ENCODE results near the gene ST3GAL5. TPM values are rescaled to one million over a fixed set of nuclear protein-coding genes. Genes with fewer than 3 reads are reported as not detected.

ST3GAL5 gene
- total and polyA plus RNA-seq, 2 donors (not counting 1 experiment from before 2014, with no cell fraction given), result 6.2 to 10.9 TPM

DNA sequence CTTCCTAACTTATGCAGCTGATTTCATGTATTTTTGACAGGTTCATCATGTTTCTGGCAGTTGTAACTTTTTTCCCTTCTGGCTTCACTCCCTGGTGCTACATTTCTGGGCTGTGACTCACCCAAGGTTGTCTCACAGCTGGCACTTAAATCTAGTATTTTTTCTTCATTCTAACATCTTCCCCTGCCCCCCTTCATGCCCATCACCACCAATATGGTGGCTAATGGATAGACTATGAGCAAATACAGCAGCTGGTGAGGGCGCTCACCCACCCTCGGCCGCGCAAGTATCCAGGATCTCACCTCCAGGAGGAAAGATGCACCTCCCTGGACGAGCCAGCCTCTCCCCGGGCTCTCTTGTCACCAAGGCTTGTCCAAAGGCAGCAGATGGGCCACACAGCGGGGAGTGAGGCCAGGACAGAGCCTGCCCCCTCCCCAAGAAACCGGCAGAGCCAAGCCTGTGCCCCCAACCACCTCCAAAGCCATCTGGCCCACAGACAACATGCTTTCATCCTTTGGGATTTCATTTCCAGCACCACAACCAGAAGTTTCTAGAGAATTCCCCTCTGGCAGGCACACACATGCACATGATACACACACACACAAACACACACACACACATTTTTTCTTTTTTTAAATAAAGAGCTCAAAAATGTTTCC lies 95.9 kb downstream of the ST3GAL5 start:
- Histone ChIP-seq H3K4me3 (replicated peaks in 1 of 4; ENCODE audit: control extremely low read depth in 1 of 4, insufficient read depth in 1 of 4, low read depth in 3 of 4, low read length in 4 of 4) (no peak overlapping the region), H3K79me2 (ENCODE audit: control insufficient read depth, insufficient read depth, low read length) (no peaks in the 10 kb centered on the region), H3K27me3 (ENCODE audit: control insufficient read depth, insufficient read depth, low read length) (no peaks in the 10 kb centered on the region), H4K20me1 (ENCODE audit: control insufficient read depth, extremely low read depth, insufficient read depth, low read length) (no peaks in the 10 kb centered on the region), H2AFZ (ENCODE audit: low read length) (no peak overlapping the region), H3K4me1 (ENCODE audit: control insufficient read depth, extremely low read depth, insufficient read depth, low read length) (peaks cover 25% of the 10 kb centered on the region), H3K36me3 (ENCODE audit: control insufficient read depth, insufficient read depth, low read length) (peaks cover 2% of the 10 kb centered on the region), H3K9me3 (ENCODE audit: control insufficient read depth, insufficient read depth, low read depth, low read length) (no peaks in the 10 kb centered on the region), H3K27ac (ENCODE audit: insufficient read depth, low read length) (peak overlapping the region; percentile 63), H3K4me2 (ENCODE audit: extremely low read depth, insufficient read depth, low read length) (peak overlapping the region; percentile 51), H3K9ac (ENCODE audit: insufficient read depth, low read length) (no peak overlapping the region)
- DNase-seq (ENCODE audit: low read depth in 2 of 2), result peak; percentile 71 to 92
- TF ChIP-seq EZH2 (IDR thresholded peaks at IDR 0.05; ENCODE audit: low read length, missing control alignments) (no peak), CTCF (conservative IDR thresholded peaks at IDR 0.05 in 1 of 2, IDR thresholded peaks at IDR 0.05 in 1 of 2; ENCODE audit: low read depth in 1 of 2, low read length in 2 of 2) (no peak)

DNA sequence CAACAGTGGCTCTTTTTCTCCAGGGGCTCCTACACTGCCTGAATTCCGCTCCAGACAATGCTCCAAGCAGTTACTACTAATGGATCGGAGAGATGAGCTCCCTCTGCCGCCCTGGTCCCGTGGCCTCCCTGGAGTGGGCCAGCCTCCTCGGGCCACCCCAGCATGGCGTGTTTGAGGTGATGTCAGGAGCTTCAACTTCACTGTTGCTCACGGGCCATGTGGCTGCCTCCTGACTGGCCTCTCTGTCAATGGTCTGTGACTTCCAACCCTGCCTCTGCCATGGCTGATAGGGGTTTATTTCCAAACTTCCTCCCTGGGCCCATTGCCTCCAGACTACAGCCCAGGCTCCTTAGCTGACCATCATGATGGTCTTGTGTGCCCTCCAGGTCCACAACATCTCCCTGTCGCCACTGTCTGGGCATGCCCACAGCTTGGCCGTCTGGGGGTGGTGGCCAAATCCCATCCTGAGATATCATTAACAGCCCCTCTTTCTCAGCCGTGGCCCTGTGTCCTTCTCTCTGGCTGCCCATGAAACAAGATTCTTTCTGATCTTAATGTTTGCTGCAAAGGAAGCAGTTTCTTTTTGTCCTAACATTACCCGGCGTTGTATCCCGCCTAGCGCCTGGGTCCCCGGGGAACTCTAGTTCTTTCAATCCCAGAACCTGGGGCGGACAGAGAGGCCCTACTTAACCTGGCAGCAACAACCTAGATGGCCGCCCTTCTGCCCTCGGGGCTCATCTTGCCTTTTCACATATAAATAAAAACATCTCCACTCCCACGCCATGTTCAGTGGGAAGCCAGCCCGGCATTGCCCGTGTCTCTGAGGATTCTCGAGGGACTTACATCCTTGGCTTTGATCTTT lies 96.9 kb downstream of the ST3GAL5 start:
- H3K4me3 ChIP-seq (replicated peaks in 1 of 4; ENCODE audit: control extremely low read depth in 1 of 4, insufficient read depth in 1 of 4, low read depth in 3 of 4, low read length in 4 of 4), result no peak overlapping the region
- peaks cover 25% of the 10 kb centered on the region for H3K4me1 ChIP-seq (ENCODE audit: control insufficient read depth, extremely low read depth, insufficient read depth, low read length)
- H3K27ac ChIP-seq (ENCODE audit: insufficient read depth, low read length), result peak overlapping the region; percentile 51
- no peaks in the 10 kb centered on the region for H3K27me3 ChIP-seq (ENCODE audit: control insufficient read depth, insufficient read depth, low read length)
- no peak overlapping the region for H2AFZ ChIP-seq (ENCODE audit: low read length)
- no peak for TF ChIP-seq CTCF (conservative IDR thresholded peaks at IDR 0.05 in 1 of 2, IDR thresholded peaks at IDR 0.05 in 1 of 2; ENCODE audit: low read depth in 1 of 2, low read length in 2 of 2)
- no peak for TF ChIP-seq EZH2 (IDR thresholded peaks at IDR 0.05; ENCODE audit: low read length, missing control alignments)
- H4K20me1 ChIP-seq (ENCODE audit: control insufficient read depth, extremely low read depth, insufficient read depth, low read length), result no peaks in the 10 kb centered on the region
- H3K9me3 ChIP-seq (ENCODE audit: control insufficient read depth, insufficient read depth, low read depth, low read length), result no peaks in the 10 kb centered on the region
- H3K79me2 ChIP-seq (ENCODE audit: control insufficient read depth, insufficient read depth, low read length), result no peaks in the 10 kb centered on the region
- no peak for DNase-seq (ENCODE audit: low read depth in 2 of 2)
- peaks cover 6% of the 10 kb centered on the region for H3K36me3 ChIP-seq (ENCODE audit: control insufficient read depth, insufficient read depth, low read length)
- no peak overlapping the region for H3K9ac ChIP-seq (ENCODE audit: insufficient read depth, low read length)
- no peak overlapping the region for H3K4me2 ChIP-seq (ENCODE audit: extremely low read depth, insufficient read depth, low read length)

DNA sequence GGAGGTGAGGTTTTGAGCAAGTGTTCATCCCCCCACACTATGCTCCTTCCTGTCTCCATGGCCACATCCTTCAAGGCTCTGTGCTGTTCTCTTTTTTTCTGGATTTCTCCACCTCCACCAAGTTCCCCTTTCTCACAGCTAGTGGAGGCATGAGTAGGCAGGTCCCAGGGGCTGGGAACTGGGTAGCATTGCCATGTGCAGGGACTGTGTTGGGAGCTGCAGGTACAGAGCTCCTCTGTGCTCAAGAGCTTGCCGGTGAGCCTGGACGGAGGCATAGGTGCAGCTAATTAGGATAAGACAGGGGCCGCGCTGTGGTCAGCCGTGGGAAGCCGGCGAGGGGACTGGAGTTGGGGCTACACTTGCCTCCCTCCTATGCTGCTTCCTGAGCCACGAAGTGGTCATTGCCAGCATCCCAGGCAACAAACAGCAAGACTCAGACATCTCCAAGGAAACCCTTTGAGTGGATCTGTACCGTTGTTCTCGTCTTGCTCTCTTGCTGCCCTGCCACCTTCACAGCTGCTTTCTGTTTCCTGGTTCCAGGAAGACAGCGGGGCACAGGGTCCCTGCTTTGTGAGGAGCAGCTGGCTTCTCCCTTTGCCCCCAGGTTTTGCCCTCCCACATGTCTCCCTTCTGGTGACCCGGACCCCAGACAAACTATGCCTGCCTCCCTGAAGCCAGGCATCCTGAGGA lies 98.1 kb downstream of the ST3GAL5 start:
- Histone ChIP-seq H3K9me3 (ENCODE audit: control insufficient read depth, insufficient read depth, low read depth, low read length) (no peaks in the 10 kb centered on the region), H3K9ac (ENCODE audit: insufficient read depth, low read length) (no peak overlapping the region), H3K79me2 (ENCODE audit: control insufficient read depth, insufficient read depth, low read length) (no peaks in the 10 kb centered on the region), H4K20me1 (ENCODE audit: control insufficient read depth, extremely low read depth, insufficient read depth, low read length) (no peaks in the 10 kb centered on the region), H3K4me3 (replicated peaks in 1 of 4; ENCODE audit: control extremely low read depth in 1 of 4, insufficient read depth in 1 of 4, low read depth in 3 of 4, low read length in 4 of 4) (no peak overlapping the region), H3K27me3 (ENCODE audit: control insufficient read depth, insufficient read depth, low read length) (no peaks in the 10 kb centered on the region), H3K4me1 (ENCODE audit: control insufficient read depth, extremely low read depth, insufficient read depth, low read length) (peaks cover 25% of the 10 kb centered on the region), H3K27ac (ENCODE audit: insufficient read depth, low read length) (no peak overlapping the region), H3K36me3 (ENCODE audit: control insufficient read depth, insufficient read depth, low read length) (peaks cover 9% of the 10 kb centered on the region), H2AFZ (ENCODE audit: low read length) (no peak overlapping the region), H3K4me2 (ENCODE audit: extremely low read depth, insufficient read depth, low read length) (no peak overlapping the region)
- no peak for DNase-seq (ENCODE audit: low read depth in 2 of 2)
- TF ChIP-seq CTCF (conservative IDR thresholded peaks at IDR 0.05 in 1 of 2, IDR thresholded peaks at IDR 0.05 in 1 of 2; ENCODE audit: low read depth in 1 of 2, low read length in 2 of 2) (no peak), EZH2 (IDR thresholded peaks at IDR 0.05; ENCODE audit: low read length, missing control alignments) (no peak)

Data from fibroblast of lung (primary cell).